Keratinocyte (primary cell): ENCODE results near the gene ACTN1. TPM values are rescaled to one million over a fixed set of nuclear protein-coding genes. Genes with fewer than 3 reads are reported as not detected.
A peak's percentile ranks its signal among the peaks of the same experiment; 100 is the strongest.

Experiments used
- DNase-seq: peaks from one replicate; pipeline ENCODE4 v3.0.0-alpha.2; 2011; ENCODE audit warnings: low read depth, missing footprints, low spot score
- FAIRE-seq: peaks from 2 replicates; lab custom pipeline; 2011; peaks lifted over from hg19 to GRCh38; lab: Jason Lieb, UNC
- H2AFZ ChIP-seq: 2 replicates; pipeline ENCODE4 v1.6.0; 2012; ENCODE audit warnings: low read length, control low read depth, inconsistent platforms; ENCODE audit not compliant: control insufficient read depth
- H3K27ac ChIP-seq: 2 replicates; pipeline ENCODE4 v1.5.1; 2011; ENCODE audit warnings: low read length; ENCODE audit not compliant: control insufficient read depth, insufficient read depth
- H3K27me3 ChIP-seq: 3 replicates; pipeline ENCODE4 v1.6.0; 2011; ENCODE audit warnings: low read length; ENCODE audit not compliant: control insufficient read depth, insufficient read depth; ENCODE audit errors: extremely low read depth
- H3K36me3 ChIP-seq, 2 experiments: 2 replicates in 1 of 2; 3 replicates in 1 of 2; pipeline ENCODE4 v1.5.1; 2011; ENCODE audit warnings: low read length in 2 of 2, mild to moderate bottlenecking in 1 of 2; ENCODE audit not compliant: control insufficient read depth in 2 of 2, insufficient read depth in 2 of 2; ENCODE audit errors: extremely low read depth in 1 of 2
- H3K4me1 ChIP-seq: 3 replicates; pipeline ENCODE4 v1.5.1; 2011; ENCODE audit warnings: low read length; ENCODE audit not compliant: control insufficient read depth, insufficient read depth; ENCODE audit errors: extremely low read depth
- H3K4me2 ChIP-seq: 3 replicates; pipeline ENCODE4 v1.6.0; 2011; ENCODE audit warnings: low read depth, low read length; ENCODE audit not compliant: control insufficient read depth, insufficient read depth; ENCODE audit errors: extremely low read depth
- H3K4me3 ChIP-seq, 3 experiments: fragments of 200-600 bp in 1 of 3; sonication (generic) in 1 of 3; 2 replicates in 2 of 3; 3 replicates in 1 of 3; pipeline ENCODE4 v1.5.1; 2011 to 2016; ENCODE audit warnings: low read length in 3 of 3, mild to moderate bottlenecking in 3 of 3, control low read depth in 2 of 3, inconsistent platforms in 1 of 3, low read depth in 1 of 3, mixed read lengths in 1 of 3, mixed run types in 1 of 3, moderate library complexity in 1 of 3; ENCODE audit not compliant: control insufficient read depth in 2 of 3, insufficient read depth in 2 of 3; ENCODE audit errors: extremely low read depth in 1 of 3
- H3K79me2 ChIP-seq: 2 replicates; pipeline ENCODE4 v1.6.0; 2012; ENCODE audit warnings: low read length; ENCODE audit not compliant: control insufficient read depth, insufficient read depth
- H3K9ac ChIP-seq: 3 replicates; pipeline ENCODE4 v1.6.0; 2011; ENCODE audit warnings: low read length; ENCODE audit not compliant: control insufficient read depth, insufficient read depth; ENCODE audit errors: extremely low read depth
- H3K9me1 ChIP-seq: 3 replicates; pipeline ENCODE4 v1.6.0; 2011; ENCODE audit warnings: low read length; ENCODE audit not compliant: control insufficient read depth, insufficient read depth; ENCODE audit errors: extremely low read depth
- H3K9me3 ChIP-seq: 2 replicates; pipeline ENCODE4 v1.5.1; 2012; ENCODE audit warnings: low read depth, low read length; ENCODE audit not compliant: control insufficient read depth
- H4K20me1 ChIP-seq: 3 replicates; pipeline ENCODE4 v1.6.0; 2011; ENCODE audit warnings: low read length; ENCODE audit not compliant: control insufficient read depth, insufficient read depth; ENCODE audit errors: extremely low read depth
- CTCF ChIP-seq, 3 experiments: IDR thresholded peaks in 1 of 3; conservative IDR thresholded peaks in 1 of 3; optimal IDR thresholded peaks in 1 of 3; 2 replicates in 2 of 3; 3 replicates in 1 of 3; pipeline versions ENCODE3 to v1.5.1; 2011; ENCODE audit warnings: low read length in 3 of 3, mild to moderate bottlenecking in 3 of 3, moderate library complexity in 2 of 3, control low read depth in 1 of 3, inconsistent platforms in 1 of 3; ENCODE audit not compliant: insufficient read depth in 2 of 3; ENCODE audit errors: extremely low read depth in 1 of 3
- EZH2 ChIP-seq: IDR thresholded peaks from one replicate; pipeline ENCODE4 v1.6.1; 2012; ENCODE audit warnings: inconsistent platforms, mild to moderate bottlenecking, low read length, moderate library complexity
- dilution Hi-C: fragments of 300-500 bp; cut with MboI; formaldehyde crosslinking; loops from one replicate; pipeline ENCODE4 v1.7.0; 2020; ENCODE audit warnings: low sequenced_read_pairs; ENCODE audit not compliant: extremely low pct_ligation_motif_present
- polyA plus RNA-seq, 5 experiments: library from polyadenylated mRNA; depleted of rRNA in 3 of 5; stranded (reverse) in 3 of 5; stranded (forward) in 1 of 5; unstranded in 1 of 5; fragments of >200 nt; gene quantifications; 1 replicate in 1 of 5; 2 replicates in 3 of 5; 3 replicates in 1 of 5; pipeline versions ENCODE4 v1.2.1 to v1.2.3, GENCODE V29; 2011 to 2012; ENCODE audit warnings: missing spikeins in 2 of 5, low read depth in 1 of 5, low replicate concordance in 1 of 5

The ACTN1 gene
- polyA plus RNA-seq, 1 donor (not counting 4 experiments of a cell fraction or from before 2014, with no cell fraction given): 558 TPM

GRCh38 chr14:68902357-68902756, 76.7 kb downstream of the ACTN1 start:
- Histone ChIP-seq H3K9me3 (no peaks in the 10 kb centered on the region), H3K4me1 (no peaks in the 10 kb centered on the region), H3K27me3 (no peaks in the 10 kb centered on the region), H2AFZ (no peak overlapping the region), H3K9ac (no peak overlapping the region), H3K79me2 (peaks cover 76% of the 10 kb centered on the region), H3K4me3 (no peak overlapping the region), H3K36me3 (peaks cover 63 to 79% of the 10 kb centered on the region in 2 experiments), H3K9me1 (no peaks in the 10 kb centered on the region), H4K20me1 (peaks cover 53% of the 10 kb centered on the region), H3K27ac (no peak overlapping the region), H3K4me2 (no peak overlapping the region)
- FAIRE-seq: no peak
- DNase-seq: no peak
- dilution Hi-C loops: no loop called here
- TF ChIP-seq CTCF (optimal IDR thresholded peaks at IDR 0.05 in 1 of 3, IDR thresholded peaks at IDR 0.05 in 1 of 3, conservative IDR thresholded peaks at IDR 0.05 in 1 of 3; ENCODE audit: extremely low read depth in 1 of 3, insufficient read depth in 2 of 3, low read length in 3 of 3) (no peak), EZH2 (no peak)

GRCh38 chr14:68899033-68899603, 80.0 kb downstream of the ACTN1 start:
- Histone ChIP-seq H3K4me2 (no peak overlapping the region), H2AFZ (no peak overlapping the region), H3K4me3 (no peak overlapping the region), H3K4me1 (no peaks in the 10 kb centered on the region), H3K9ac (no peak overlapping the region), H3K27ac (peak overlapping the region; percentile 3), H3K27me3 (no peaks in the 10 kb centered on the region), H3K9me1 (no peaks in the 10 kb centered on the region), H3K36me3 (peaks cover 66 to 71% of the 10 kb centered on the region in 2 experiments), H3K79me2 (peaks cover 59% of the 10 kb centered on the region), H3K9me3 (no peaks in the 10 kb centered on the region), H4K20me1 (peaks cover 38% of the 10 kb centered on the region)
- DNase-seq: no peak
- dilution Hi-C loops: no loop called here
- TF ChIP-seq CTCF (optimal IDR thresholded peaks at IDR 0.05 in 1 of 3, IDR thresholded peaks at IDR 0.05 in 1 of 3, conservative IDR thresholded peaks at IDR 0.05 in 1 of 3; ENCODE audit: extremely low read depth in 1 of 3, insufficient read depth in 2 of 3, low read length in 3 of 3) (no peak), EZH2 (no peak)
- FAIRE-seq: no peak
